ENCODE data around the gene FTO. TPM values are rescaled to one million over a fixed set of nuclear protein-coding genes. Genes with fewer than 3 reads are reported as not detected.

Gene FTO
- total and polyA plus RNA-seq, 2 of the 13 experiments (the other 11 are each of a cell fraction or from before 2014, with no cell fraction given), result 41.6 to 55.8 TPM

DNA sequence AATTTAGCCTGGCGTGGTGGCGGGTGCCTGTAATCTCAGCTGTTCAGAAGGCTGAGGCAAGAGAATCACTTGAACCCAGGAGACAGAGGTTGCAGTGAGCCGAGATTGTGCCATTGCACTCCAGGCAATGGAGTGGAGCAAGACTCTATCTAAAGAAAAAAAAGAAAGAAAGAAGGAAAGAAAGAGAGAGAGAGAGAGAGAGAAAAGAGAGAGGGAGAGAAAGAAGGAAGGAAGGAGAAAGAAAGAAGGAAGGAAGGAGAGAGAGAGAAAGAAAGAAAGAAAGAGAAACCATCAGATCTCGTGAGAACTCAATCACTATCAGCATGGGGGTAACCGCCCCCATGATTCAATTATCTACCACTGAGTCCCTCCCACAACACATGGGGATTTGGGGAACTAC is 293.0 kb downstream of the FTO start:
- Histone ChIP-seq H3K9me3 (ENCODE audit: low read length) (no peaks in the 10 kb centered on the region), H3K4me2 (ENCODE audit: low read depth, low read length) (no peak overlapping the region), H4K20me1 (ENCODE audit: insufficient read depth, low read length) (no peaks in the 10 kb centered on the region), H3K9ac (ENCODE audit: insufficient read depth, low read depth, low read length) (no peak overlapping the region), H3K4me3 (replicated peaks in 1 of 3; ENCODE audit: insufficient read depth in 1 of 3, low read depth in 2 of 3, low read length in 3 of 3) (no peak overlapping the region), H3K27ac (ENCODE audit: extremely low read length, insufficient read depth, low read length) (no peak overlapping the region), H3K79me2 (ENCODE audit: insufficient read depth, low read length) (no peaks in the 10 kb centered on the region), H3K27me3 (ENCODE audit: control insufficient read depth in 1 of 2, insufficient read depth in 2 of 2, low read length in 2 of 2) (no peaks in the 10 kb centered on the region), H3K4me1 (ENCODE audit: insufficient read depth, low read length) (peaks cover 31% of the 10 kb centered on the region), H3K36me3 (replicated peaks in 1 of 2; ENCODE audit: control insufficient read depth in 1 of 2, insufficient read depth in 2 of 2, low read length in 2 of 2) (no peaks in the 10 kb centered on the region), H2AFZ (ENCODE audit: low read length) (no peak overlapping the region)
- CTCF ChIA-PET (ENCODE audit: low intra/inter-chr PET ratio, low total read pairs), result no interaction called here
- TF ChIP-seq, protein P1, sequence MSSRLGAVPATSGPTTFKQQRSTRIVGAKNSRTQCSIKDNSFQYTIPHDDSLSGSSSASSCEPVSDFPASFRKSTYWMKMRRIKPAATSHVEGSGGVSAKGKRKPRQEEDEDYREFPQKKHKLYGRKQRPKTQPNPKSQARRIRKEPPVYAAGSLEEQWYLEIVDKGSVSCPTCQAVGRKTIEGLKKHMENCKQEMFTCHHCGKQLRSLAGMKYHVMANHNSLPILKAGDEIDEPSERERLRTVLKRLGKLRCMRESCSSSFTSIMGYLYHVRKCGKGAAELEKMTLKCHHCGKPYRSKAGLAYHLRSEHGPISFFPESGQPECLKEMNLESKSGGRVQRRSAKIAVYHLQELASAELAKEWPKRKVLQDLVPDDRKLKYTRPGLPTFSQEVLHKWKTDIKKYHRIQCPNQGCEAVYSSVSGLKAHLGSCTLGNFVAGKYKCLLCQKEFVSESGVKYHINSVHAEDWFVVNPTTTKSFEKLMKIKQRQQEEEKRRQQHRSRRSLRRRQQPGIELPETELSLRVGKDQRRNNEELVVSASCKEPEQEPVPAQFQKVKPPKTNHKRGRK (CRISPR knock-in tag; IDR thresholded peaks at IDR 0.05), result 0 out of 2 replicates have a peak, but pooled peaks have one; percentile 64
- TF ChIP-seq ATF7 (IDR thresholded peaks at IDR 0.05), result 0 out of 2 replicates have a peak, but pooled peaks have one; percentile 2
- no peak for TF ChIP-seq ATF7 (CRISPR knock-in tag; IDR thresholded peaks at IDR 0.05)
- no peak for TF ChIP-seq RELA (CRISPR knock-in tag; IDR thresholded peaks at IDR 0.05)
- ATAC-seq (no peak), DNase-seq (ENCODE audit: low spot score) (no peak), FAIRE-seq (no peak)
- in situ Hi-C loops (cut with HindIII; ENCODE audit: extremely low pct_ligation_motif_present, low pct_unique_long_range_greater_than_20kb), result no loop called here
- intact Hi-C loops (cut with micrococcal nuclease; ENCODE audit: unreplicated experiment), result no loop called here
- no TSS peak for BruUV-seq (replicated peaks)
- WGBS (ENCODE audit: low lambda C conversion rate), result 97% methylated on average over 5 of the region's 5 CpGs
- POLR2A ChIA-PET, result no interaction called here

DNA sequence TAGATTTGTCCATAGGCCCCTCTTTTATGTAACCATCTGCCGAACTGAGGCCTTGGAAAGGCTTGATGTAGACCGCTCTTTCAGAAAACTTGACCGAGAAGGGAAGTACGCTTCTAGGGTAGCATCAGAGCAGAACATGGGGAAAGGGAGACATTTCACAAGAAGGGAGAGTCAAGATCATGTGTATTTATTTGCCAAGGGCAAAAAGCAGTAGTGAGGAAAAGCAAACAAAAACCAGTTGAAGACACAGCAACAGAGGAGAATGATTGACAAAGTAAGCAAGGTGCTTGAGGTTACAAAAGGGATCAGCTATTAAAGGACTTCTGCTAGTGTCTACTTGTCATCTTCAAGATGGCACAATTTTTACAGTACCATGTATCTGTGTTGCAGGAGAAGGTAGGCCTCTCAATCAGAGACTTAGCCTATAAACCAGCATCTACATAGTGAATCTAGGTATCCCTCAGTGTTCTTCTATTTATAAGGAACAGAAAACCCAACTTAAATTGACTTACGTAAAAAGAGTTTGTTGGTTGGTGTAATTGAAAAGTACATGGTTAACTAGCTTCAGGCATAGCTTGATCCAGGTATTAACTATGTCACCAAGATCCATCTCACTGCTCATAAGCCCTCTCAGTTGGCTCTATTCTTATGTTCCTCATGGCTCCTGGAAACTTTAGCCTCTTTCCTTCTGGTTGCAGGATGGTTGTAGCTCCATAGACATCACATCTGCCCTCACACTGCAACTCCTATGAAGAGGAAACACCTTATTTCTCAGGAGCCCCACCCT is 294.3 kb downstream of the FTO start:
- Histone ChIP-seq H3K4me1 (ENCODE audit: insufficient read depth, low read length) (peaks cover 21% of the 10 kb centered on the region), H4K20me1 (ENCODE audit: insufficient read depth, low read length) (no peaks in the 10 kb centered on the region), H3K4me3 (replicated peaks in 1 of 3; ENCODE audit: insufficient read depth in 1 of 3, low read depth in 2 of 3, low read length in 3 of 3) (no peak overlapping the region), H3K9ac (ENCODE audit: insufficient read depth, low read depth, low read length) (no peak overlapping the region), H3K27ac (ENCODE audit: extremely low read length, insufficient read depth, low read length) (no peak overlapping the region), H3K79me2 (ENCODE audit: insufficient read depth, low read length) (no peaks in the 10 kb centered on the region), H3K36me3 (replicated peaks in 1 of 2; ENCODE audit: control insufficient read depth in 1 of 2, insufficient read depth in 2 of 2, low read length in 2 of 2) (no peaks in the 10 kb centered on the region), H3K27me3 (ENCODE audit: control insufficient read depth in 1 of 2, insufficient read depth in 2 of 2, low read length in 2 of 2) (no peaks in the 10 kb centered on the region), H3K4me2 (ENCODE audit: low read depth, low read length) (peak overlapping the region; percentile 43), H3K9me3 (ENCODE audit: low read length) (no peaks in the 10 kb centered on the region), H2AFZ (ENCODE audit: low read length) (no peak overlapping the region)
- WGBS (ENCODE audit: low lambda C conversion rate), result 61% methylated on average over 5 of the region's 5 CpGs
- BruUV-seq (replicated peaks), result no TSS peak
- intact Hi-C loops (cut with micrococcal nuclease; ENCODE audit: unreplicated experiment), result no loop called here
- in situ Hi-C loops (cut with HindIII; ENCODE audit: extremely low pct_ligation_motif_present, low pct_unique_long_range_greater_than_20kb), result no loop called here
- CTCF ChIA-PET (ENCODE audit: low intra/inter-chr PET ratio, low total read pairs), result no interaction called here
- POLR2A ChIA-PET, result interaction anchor here (0.5 kb wide), 1 partner anchor 14 kb away, joined by 5 read pairs; no protein-coding TSS in a partner anchor
- ATAC-seq (peak; percentile 71), FAIRE-seq (peak; percentile 56), DNase-seq (ENCODE audit: low spot score) (peak; percentile 53)
- peak; percentile 53; the same call in 1 of the 2 replicates for TF ChIP-seq THAP11 (CRISPR knock-in tag; IDR thresholded peaks at IDR 0.05)
- TF ChIP-seq IRF2 (CRISPR knock-in tag; IDR thresholded peaks at IDR 0.05), result peak; percentile 42; the same call in 1 of the 2 replicates
- TF ChIP-seq, protein P2, sequence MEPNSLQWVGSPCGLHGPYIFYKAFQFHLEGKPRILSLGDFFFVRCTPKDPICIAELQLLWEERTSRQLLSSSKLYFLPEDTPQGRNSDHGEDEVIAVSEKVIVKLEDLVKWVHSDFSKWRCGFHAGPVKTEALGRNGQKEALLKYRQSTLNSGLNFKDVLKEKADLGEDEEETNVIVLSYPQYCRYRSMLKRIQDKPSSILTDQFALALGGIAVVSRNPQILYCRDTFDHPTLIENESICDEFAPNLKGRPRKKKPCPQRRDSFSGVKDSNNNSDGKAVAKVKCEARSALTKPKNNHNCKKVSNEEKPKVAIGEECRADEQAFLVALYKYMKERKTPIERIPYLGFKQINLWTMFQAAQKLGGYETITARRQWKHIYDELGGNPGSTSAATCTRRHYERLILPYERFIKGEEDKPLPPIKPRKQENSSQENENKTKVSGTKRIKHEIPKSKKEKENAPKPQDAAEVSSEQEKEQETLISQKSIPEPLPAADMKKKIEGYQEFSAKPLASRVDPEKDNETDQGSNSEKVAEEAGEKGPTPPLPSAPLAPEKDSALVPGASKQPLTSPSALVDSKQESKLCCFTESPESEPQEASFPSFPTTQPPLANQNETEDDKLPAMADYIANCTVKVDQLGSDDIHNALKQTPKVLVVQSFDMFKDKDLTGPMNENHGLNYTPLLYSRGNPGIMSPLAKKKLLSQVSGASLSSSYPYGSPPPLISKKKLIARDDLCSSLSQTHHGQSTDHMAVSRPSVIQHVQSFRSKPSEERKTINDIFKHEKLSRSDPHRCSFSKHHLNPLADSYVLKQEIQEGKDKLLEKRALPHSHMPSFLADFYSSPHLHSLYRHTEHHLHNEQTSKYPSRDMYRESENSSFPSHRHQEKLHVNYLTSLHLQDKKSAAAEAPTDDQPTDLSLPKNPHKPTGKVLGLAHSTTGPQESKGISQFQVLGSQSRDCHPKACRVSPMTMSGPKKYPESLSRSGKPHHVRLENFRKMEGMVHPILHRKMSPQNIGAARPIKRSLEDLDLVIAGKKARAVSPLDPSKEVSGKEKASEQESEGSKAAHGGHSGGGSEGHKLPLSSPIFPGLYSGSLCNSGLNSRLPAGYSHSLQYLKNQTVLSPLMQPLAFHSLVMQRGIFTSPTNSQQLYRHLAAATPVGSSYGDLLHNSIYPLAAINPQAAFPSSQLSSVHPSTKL (CRISPR knock-in tag; IDR thresholded peaks at IDR 0.05), result peak; percentile 93
